Fibroblast of lung (primary cell): ENCODE measurements around the gene ATP11A. TPM values are rescaled to one million over a fixed set of nuclear protein-coding genes. Genes with fewer than 3 reads are reported as not detected.

ENCODE experiments used
- DNase-seq, 2 donors: peaks; one replicate each; pipeline versions ENCODE4 v3.0.0 to v3.0.0-alpha.2; 2010; ENCODE audit warnings: low read depth in 2 of 2
- H2AFZ ChIP-seq: 2 replicates; pipeline ENCODE4 v1.5.1; 2012; ENCODE audit warnings: low read length, control low read depth, inconsistent platforms
- H3K27ac ChIP-seq: 2 replicates; pipeline ENCODE4 v1.5.1; 2011; ENCODE audit warnings: low read length, control low read depth; ENCODE audit not compliant: insufficient read depth
- H3K27me3 ChIP-seq: 2 replicates; pipeline ENCODE4 v1.5.1; 2011; ENCODE audit warnings: mild to moderate bottlenecking, low read length; ENCODE audit not compliant: control insufficient read depth, insufficient read depth
- H3K36me3 ChIP-seq: 2 replicates; pipeline ENCODE4 v1.5.1; 2011; ENCODE audit warnings: low read length; ENCODE audit not compliant: control insufficient read depth, insufficient read depth
- H3K4me1 ChIP-seq: 2 replicates; pipeline ENCODE4 v1.5.1; 2011; ENCODE audit warnings: low read length; ENCODE audit not compliant: control insufficient read depth, insufficient read depth; ENCODE audit errors: extremely low read depth
- H3K4me2 ChIP-seq: 2 replicates; pipeline ENCODE4 v1.5.1; 2011; ENCODE audit warnings: low read length, control low read depth; ENCODE audit not compliant: insufficient read depth; ENCODE audit errors: extremely low read depth
- H3K4me3 ChIP-seq, 4 experiments: fragments of 200-600 bp in 1 of 4; sonication (generic) in 1 of 4; replicated peaks in 1 of 4; 2 replicates each; pipeline ENCODE4 v1.5.1; 2011 to 2016; ENCODE audit warnings: low read length in 4 of 4, low read depth in 3 of 4, mild to moderate bottlenecking in 3 of 4, control low read depth in 2 of 4, inconsistent platforms in 1 of 4, mixed read lengths in 1 of 4; ENCODE audit not compliant: insufficient read depth in 1 of 4; ENCODE audit errors: control extremely low read depth in 1 of 4
- H3K79me2 ChIP-seq: 2 replicates; pipeline ENCODE4 v1.5.1; 2012; ENCODE audit warnings: mild to moderate bottlenecking, low read length, inconsistent platforms; ENCODE audit not compliant: control insufficient read depth, insufficient read depth
- H3K9ac ChIP-seq: 2 replicates; pipeline ENCODE4 v1.5.1; 2011; ENCODE audit warnings: mild to moderate bottlenecking, low read length, control low read depth; ENCODE audit not compliant: insufficient read depth
- H3K9me3 ChIP-seq: 2 replicates; pipeline ENCODE4 v1.5.1; 2012; ENCODE audit warnings: low read depth, low read length; ENCODE audit not compliant: control insufficient read depth, insufficient read depth
- H4K20me1 ChIP-seq: 2 replicates; pipeline ENCODE4 v1.5.1; 2011; ENCODE audit warnings: low read length; ENCODE audit not compliant: control insufficient read depth, insufficient read depth; ENCODE audit errors: extremely low read depth
- EZH2 ChIP-seq: IDR thresholded peaks from 2 replicates; pipeline ENCODE4 v1.5.1; 2012; ENCODE audit warnings: low read length, control low read depth, mild to moderate bottlenecking; ENCODE audit errors: missing control alignments
- polyA plus RNA-seq, 2 donors: library from polyadenylated mRNA; depleted of rRNA in 1 of 2; stranded (reverse) in 1 of 2; unstranded in 1 of 2; fragments of >200 nt; gene quantifications; 2 replicates each; pipeline ENCODE4 v1.2.1, GENCODE V29; 2011 to 2012; ENCODE audit warnings: missing spikeins in 1 of 2
- total RNA-seq: library from RNA; depleted of rRNA; stranded (reverse); fragments of >200 nt; gene quantifications from 2 replicates; pipeline ENCODE4 v1.2.1, GENCODE V29; 2014
- TF ChIP-seq, protein P1 (sequence below), 2 donors: IDR thresholded peaks in 1 of 2; conservative IDR thresholded peaks in 1 of 2; 1 replicate in 1 of 2; 2 replicates in 1 of 2; pipeline ENCODE4 v1.5.1; 2011 to 2012; ENCODE audit warnings: low read length in 2 of 2, control low read depth in 1 of 2, inconsistent platforms in 1 of 2, low read depth in 1 of 2, mild to moderate bottlenecking in 1 of 2

The ATP11A gene
- total and polyA plus RNA-seq, 2 donors (not counting 1 experiment from before 2014, with no cell fraction given), result 2.3 to 7.8 TPM

DNA sequence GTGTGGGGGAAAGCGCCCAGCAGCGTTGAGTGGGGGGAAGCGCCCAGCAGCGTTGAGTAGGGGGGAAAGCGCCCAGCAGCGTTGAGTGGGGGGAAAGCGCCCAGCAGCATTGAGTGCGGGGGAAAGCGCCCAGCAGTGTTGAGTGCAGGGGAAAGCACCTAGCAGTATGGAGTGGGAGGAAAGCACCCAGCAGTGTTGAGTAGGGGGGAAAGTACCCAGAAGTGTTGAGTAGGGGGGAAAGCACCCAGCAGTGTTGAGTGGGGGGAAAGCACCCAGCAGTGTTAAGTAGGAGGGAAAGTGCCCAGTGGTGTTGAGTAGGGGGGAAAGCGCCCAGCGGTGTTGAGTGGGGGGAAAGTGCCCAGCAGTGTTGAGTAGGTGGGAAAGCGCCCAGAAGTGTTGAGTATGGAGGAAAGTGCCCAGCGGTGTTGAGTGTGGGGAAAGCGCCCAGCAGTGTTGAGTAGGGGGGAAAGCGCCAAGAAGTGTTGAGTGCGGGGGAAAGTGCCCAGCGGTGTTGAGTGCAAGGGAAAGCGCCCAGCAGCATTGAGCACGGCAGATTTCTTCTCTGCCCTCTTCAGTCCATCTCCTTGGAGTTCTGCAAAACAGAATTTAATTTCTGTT lies 138.4 kb downstream of the ATP11A start:
- H3K27me3 ChIP-seq, result no peaks in the 10 kb centered on the region
- no peaks in the 10 kb centered on the region for H3K4me1 ChIP-seq
- H4K20me1 ChIP-seq, result no peaks in the 10 kb centered on the region
- H3K4me2 ChIP-seq, result no peak overlapping the region
- H3K27ac ChIP-seq, result no peak overlapping the region
- no peak overlapping the region for H2AFZ ChIP-seq
- no peaks in the 10 kb centered on the region for H3K36me3 ChIP-seq
- no peaks in the 10 kb centered on the region for H3K9me3 ChIP-seq
- TF ChIP-seq EZH2, result no peak
- TF ChIP-seq, protein P1, sequence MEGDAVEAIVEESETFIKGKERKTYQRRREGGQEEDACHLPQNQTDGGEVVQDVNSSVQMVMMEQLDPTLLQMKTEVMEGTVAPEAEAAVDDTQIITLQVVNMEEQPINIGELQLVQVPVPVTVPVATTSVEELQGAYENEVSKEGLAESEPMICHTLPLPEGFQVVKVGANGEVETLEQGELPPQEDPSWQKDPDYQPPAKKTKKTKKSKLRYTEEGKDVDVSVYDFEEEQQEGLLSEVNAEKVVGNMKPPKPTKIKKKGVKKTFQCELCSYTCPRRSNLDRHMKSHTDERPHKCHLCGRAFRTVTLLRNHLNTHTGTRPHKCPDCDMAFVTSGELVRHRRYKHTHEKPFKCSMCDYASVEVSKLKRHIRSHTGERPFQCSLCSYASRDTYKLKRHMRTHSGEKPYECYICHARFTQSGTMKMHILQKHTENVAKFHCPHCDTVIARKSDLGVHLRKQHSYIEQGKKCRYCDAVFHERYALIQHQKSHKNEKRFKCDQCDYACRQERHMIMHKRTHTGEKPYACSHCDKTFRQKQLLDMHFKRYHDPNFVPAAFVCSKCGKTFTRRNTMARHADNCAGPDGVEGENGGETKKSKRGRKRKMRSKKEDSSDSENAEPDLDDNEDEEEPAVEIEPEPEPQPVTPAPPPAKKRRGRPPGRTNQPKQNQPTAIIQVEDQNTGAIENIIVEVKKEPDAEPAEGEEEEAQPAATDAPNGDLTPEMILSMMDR (conservative IDR thresholded peaks at IDR 0.05 in 1 of 2, IDR thresholded peaks at IDR 0.05 in 1 of 2; ENCODE audit: low read depth in 1 of 2, low read length in 2 of 2), result no peak
- no peak for DNase-seq
- no peak overlapping the region for H3K4me3 ChIP-seq
- no peaks in the 10 kb centered on the region for H3K79me2 ChIP-seq
- no peak overlapping the region for H3K9ac ChIP-seq

DNA sequence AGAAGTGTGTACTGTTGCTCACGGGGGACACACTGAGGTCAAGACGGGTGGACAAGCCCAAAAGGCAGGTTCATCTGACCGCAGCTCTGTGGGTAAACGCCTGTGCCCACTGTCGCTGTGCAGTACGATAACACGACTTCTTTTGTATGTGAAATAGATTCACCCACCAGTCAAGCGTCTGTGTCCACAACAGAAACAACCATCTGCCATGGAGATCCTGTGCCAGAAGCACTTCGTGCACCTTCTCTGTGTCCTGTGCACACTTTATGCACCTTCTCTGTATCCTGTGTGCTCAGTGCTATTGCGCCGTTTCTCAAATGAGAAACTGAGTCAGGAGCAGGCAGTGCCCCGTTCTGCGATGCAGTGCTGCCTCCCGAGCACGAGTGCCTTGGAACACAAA lies 138.9 kb downstream of the ATP11A start:
- no peaks in the 10 kb centered on the region for H3K36me3 ChIP-seq
- no peak overlapping the region for H2AFZ ChIP-seq
- no peaks in the 10 kb centered on the region for H3K27me3 ChIP-seq
- H3K9me3 ChIP-seq, result no peaks in the 10 kb centered on the region
- TF ChIP-seq, protein P1 (conservative IDR thresholded peaks at IDR 0.05 in 1 of 2, IDR thresholded peaks at IDR 0.05 in 1 of 2; ENCODE audit: low read depth in 1 of 2, low read length in 2 of 2), result no peak
- no peak for TF ChIP-seq EZH2
- H3K9ac ChIP-seq, result no peak overlapping the region
- H3K4me3 ChIP-seq, result no peak overlapping the region
- no peak overlapping the region for H3K4me2 ChIP-seq
- H3K79me2 ChIP-seq, result no peaks in the 10 kb centered on the region
- no peaks in the 10 kb centered on the region for H4K20me1 ChIP-seq
- H3K27ac ChIP-seq, result no peak overlapping the region
- no peak for DNase-seq
- H3K4me1 ChIP-seq, result no peaks in the 10 kb centered on the region

DNA sequence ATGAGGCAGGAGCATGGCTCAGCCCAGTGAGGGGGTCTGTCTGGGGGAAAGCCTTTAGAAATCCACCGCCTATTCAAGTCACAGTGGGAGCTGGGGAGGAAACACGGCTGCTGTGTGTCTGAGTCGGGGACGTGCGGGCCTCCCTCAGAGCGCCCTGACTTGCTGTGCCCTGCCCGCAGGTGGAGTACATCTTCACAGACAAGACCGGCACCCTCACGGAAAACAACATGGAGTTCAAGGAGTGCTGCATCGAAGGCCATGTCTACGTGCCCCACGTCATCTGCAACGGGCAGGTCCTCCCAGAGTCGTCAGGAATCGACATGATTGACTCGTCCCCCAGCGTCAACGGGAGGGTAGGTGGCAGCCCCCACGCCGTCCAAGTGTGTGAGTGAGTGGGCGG lies 141.4 kb downstream of the ATP11A start:
- TF ChIP-seq, protein P1 (conservative IDR thresholded peaks at IDR 0.05 in 1 of 2, IDR thresholded peaks at IDR 0.05 in 1 of 2; ENCODE audit: low read depth in 1 of 2, low read length in 2 of 2), result no peak
- TF ChIP-seq EZH2, result no peak
- Histone ChIP-seq H3K9ac (no peak overlapping the region), H3K79me2 (no peaks in the 10 kb centered on the region), H3K9me3 (no peaks in the 10 kb centered on the region), H4K20me1 (no peaks in the 10 kb centered on the region), H3K27ac (no peak overlapping the region), H3K4me3 (no peak overlapping the region), H3K36me3 (peaks cover 2% of the 10 kb centered on the region), H3K4me1 (no peaks in the 10 kb centered on the region), H3K4me2 (no peak overlapping the region), H2AFZ (no peak overlapping the region), H3K27me3 (no peaks in the 10 kb centered on the region)
- no peak for DNase-seq
